ENCODE data around the gene SPEM2. TPM values are rescaled to one million over a fixed set of nuclear protein-coding genes. Genes with fewer than 3 reads are reported as not detected.

Gene SPEM2
- total and polyA plus RNA-seq, 2 of the 4 experiments (the other 2 are of a cell fraction): not detected

DNA sequence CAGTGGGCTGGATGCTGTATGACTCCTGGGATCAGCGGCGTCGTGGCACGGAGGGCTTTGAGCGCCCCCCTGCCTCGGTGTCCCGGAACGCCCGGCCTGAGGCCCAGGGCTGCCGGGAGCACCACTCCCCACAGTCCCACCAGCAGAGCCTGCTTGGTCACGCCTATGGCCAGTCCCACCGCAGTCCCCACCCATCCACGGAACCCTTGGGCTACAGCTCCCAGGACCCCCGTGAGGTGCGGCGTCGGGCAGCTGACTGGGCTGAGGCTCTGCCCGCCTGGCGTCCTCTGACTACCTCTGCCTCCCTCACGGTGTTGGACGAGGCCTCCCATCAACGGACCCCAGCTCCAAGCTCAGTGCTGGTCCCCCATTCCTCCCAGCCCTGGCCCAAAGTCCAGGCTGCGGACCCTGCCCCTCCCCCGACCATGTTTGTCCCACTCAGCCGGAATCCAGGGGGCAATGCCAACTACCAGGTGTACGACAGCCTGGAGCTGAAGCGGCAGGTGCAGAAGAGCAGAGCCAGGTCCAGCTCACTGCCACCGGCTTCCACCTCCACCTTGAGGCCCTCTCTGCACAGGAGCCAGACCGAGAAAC is 1.6 kb downstream of the SPEM2 start:
- 93% methylated on average over 17 of the region's 29 CpGs; no CpG with 5 or more reads in 1 of the 2 experiments for WGBS, 2 experiments (ENCODE audit: extremely low coverage in 2 of 2, insufficient read length in 1 of 2)

More for the DNA sequence above, 1.6 kb downstream of the SPEM2 start:
- H4K8ac ChIP-seq (ENCODE audit: low read depth in 2 of 2, low read length in 2 of 2): no peak overlapping the region
- H2BK15ac ChIP-seq (ENCODE audit: low read depth, low read length): no peak overlapping the region
- in situ Hi-C loops (cut with MboI; ENCODE audit: low sequenced_read_pairs) (no loop called here), intact Hi-C loops (cut with micrococcal nuclease) (no loop called here), dilution Hi-C loops (cut with HindIII; ENCODE audit: low sequenced_read_pairs, unreplicated experiment) (no loop called here)
- POLR2A ChIA-PET (ENCODE audit: unreplicated experiment): no interaction called here
- no peak overlapping the region for H4K5ac ChIP-seq (ENCODE audit: low read depth, low read length)
- no TSS peak for BruUV-seq (replicated peaks)
- no peak overlapping the region for H2AFZ ChIP-seq (replicated peaks; ENCODE audit: low read length, poor library complexity)
- no peak overlapping the region for H3K4me3 ChIP-seq (ENCODE audit: insufficient read depth, low read depth, low read length)
- no peak overlapping the region for H2AK5ac ChIP-seq (ENCODE audit: low read depth, low read length)
- no peak overlapping the region for H3K4me2 ChIP-seq (ENCODE audit: low read depth, low read length)
- no peak for DNase-seq
- H3K9me1 ChIP-seq (ENCODE audit: insufficient read depth, low read length): 0 out of 2 replicates have a peak, but pooled peaks cover 3% of the 10 kb centered on the region
- H3K79me1 ChIP-seq (ENCODE audit: low read depth in 1 of 2, low read length in 2 of 2): no peaks in the 10 kb centered on the region
- peaks cover 2% of the 10 kb centered on the region; the same call in 1 of the 2 replicates for H3K27me3 ChIP-seq (ENCODE audit: control insufficient read depth, insufficient read depth, low read length)
- CTCF ChIA-PET: interaction anchor here (1.1 kb wide), 1 partner anchor 9 kb away, joined by 3 read pairs; no protein-coding TSS in a partner anchor
- H4K91ac ChIP-seq (ENCODE audit: insufficient read depth, low read depth, low read length): no peak overlapping the region
- no peak overlapping the region for H3K4ac ChIP-seq (ENCODE audit: low read depth, low read length)
- no peaks in the 10 kb centered on the region for H3K36me3 ChIP-seq (ENCODE audit: control insufficient read depth, insufficient read depth, low read length)
- ATAC-seq (ENCODE audit: low read depth): no peak
- H3K9ac ChIP-seq (ENCODE audit: low read depth, low read length): no peak overlapping the region
- TF ChIP-seq, protein P1, sequence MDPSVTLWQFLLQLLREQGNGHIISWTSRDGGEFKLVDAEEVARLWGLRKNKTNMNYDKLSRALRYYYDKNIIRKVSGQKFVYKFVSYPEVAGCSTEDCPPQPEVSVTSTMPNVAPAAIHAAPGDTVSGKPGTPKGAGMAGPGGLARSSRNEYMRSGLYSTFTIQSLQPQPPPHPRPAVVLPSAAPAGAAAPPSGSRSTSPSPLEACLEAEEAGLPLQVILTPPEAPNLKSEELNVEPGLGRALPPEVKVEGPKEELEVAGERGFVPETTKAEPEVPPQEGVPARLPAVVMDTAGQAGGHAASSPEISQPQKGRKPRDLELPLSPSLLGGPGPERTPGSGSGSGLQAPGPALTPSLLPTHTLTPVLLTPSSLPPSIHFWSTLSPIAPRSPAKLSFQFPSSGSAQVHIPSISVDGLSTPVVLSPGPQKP (IDR thresholded peaks at IDR 0.05; ENCODE audit: borderline replicate concordance, low read depth, low read length): no peak
- TF ChIP-seq MAFK (IDR thresholded peaks at IDR 0.05; ENCODE audit: low read depth, low read length) (no peak), MXI1 (IDR thresholded peaks at IDR 0.05; ENCODE audit: borderline replicate concordance, low read depth, low read length) (no peak), POLR2A (IDR thresholded peaks at IDR 0.05; ENCODE audit: low read depth, low read length) (no peak), FOS (IDR thresholded peaks at IDR 0.05; ENCODE audit: low read depth, low read length) (no peak), CEBPB (IDR thresholded peaks at IDR 0.05; ENCODE audit: low read depth, low read length) (no peak), CHD1 (IDR thresholded peaks at IDR 0.05; ENCODE audit: low read depth, low read length) (no peak), MAZ (IDR thresholded peaks at IDR 0.05; ENCODE audit: borderline replicate concordance, low read depth, low read length) (no peak), NFE2L2 (IDR thresholded peaks at IDR 0.05; ENCODE audit: low read depth, low read length) (no peak), RAD21 (IDR thresholded peaks at IDR 0.05; ENCODE audit: low read length) (no peak), RCOR1 (IDR thresholded peaks at IDR 0.05; ENCODE audit: insufficient replicate concordance, low read length) (no peak), BHLHE40 (IDR thresholded peaks at IDR 0.05; ENCODE audit: low read depth, low read length) (no peak), RFX5 (IDR thresholded peaks at IDR 0.05; ENCODE audit: low read depth, low read length) (no peak), SMC3 (IDR thresholded peaks at IDR 0.05; ENCODE audit: low read depth, low read length) (no peak)
- TF ChIP-seq, protein P2, sequence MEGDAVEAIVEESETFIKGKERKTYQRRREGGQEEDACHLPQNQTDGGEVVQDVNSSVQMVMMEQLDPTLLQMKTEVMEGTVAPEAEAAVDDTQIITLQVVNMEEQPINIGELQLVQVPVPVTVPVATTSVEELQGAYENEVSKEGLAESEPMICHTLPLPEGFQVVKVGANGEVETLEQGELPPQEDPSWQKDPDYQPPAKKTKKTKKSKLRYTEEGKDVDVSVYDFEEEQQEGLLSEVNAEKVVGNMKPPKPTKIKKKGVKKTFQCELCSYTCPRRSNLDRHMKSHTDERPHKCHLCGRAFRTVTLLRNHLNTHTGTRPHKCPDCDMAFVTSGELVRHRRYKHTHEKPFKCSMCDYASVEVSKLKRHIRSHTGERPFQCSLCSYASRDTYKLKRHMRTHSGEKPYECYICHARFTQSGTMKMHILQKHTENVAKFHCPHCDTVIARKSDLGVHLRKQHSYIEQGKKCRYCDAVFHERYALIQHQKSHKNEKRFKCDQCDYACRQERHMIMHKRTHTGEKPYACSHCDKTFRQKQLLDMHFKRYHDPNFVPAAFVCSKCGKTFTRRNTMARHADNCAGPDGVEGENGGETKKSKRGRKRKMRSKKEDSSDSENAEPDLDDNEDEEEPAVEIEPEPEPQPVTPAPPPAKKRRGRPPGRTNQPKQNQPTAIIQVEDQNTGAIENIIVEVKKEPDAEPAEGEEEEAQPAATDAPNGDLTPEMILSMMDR (conservative IDR thresholded peaks at IDR 0.05; ENCODE audit: low read depth, low read length): no peak
- TF ChIP-seq, protein P3, sequence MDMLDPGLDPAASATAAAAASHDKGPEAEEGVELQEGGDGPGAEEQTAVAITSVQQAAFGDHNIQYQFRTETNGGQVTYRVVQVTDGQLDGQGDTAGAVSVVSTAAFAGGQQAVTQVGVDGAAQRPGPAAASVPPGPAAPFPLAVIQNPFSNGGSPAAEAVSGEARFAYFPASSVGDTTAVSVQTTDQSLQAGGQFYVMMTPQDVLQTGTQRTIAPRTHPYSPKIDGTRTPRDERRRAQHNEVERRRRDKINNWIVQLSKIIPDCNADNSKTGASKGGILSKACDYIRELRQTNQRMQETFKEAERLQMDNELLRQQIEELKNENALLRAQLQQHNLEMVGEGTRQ (IDR thresholded peaks at IDR 0.05; ENCODE audit: low read depth, low read length): no peak
- H3K23ac ChIP-seq (ENCODE audit: low read depth, low read length): no peak overlapping the region
- no peak overlapping the region for H3K27ac ChIP-seq (ENCODE audit: insufficient read depth, low read length)
- no peaks in the 10 kb centered on the region for H4K20me1 ChIP-seq (ENCODE audit: insufficient read depth, low read length)
- no peaks in the 10 kb centered on the region for H3K4me1 ChIP-seq (ENCODE audit: control insufficient read depth, insufficient read depth, low read length)
- H2AK9ac ChIP-seq (replicated peaks; ENCODE audit: low read depth, low read length, poor library complexity): peak overlapping the region; percentile 72
- H3K18ac ChIP-seq (ENCODE audit: low read depth, low read length): no peak overlapping the region
- no peak overlapping the region for H3K14ac ChIP-seq (replicated peaks; ENCODE audit: low read depth, low read length)
- H3K56ac ChIP-seq (ENCODE audit: extremely low read depth, insufficient read depth, low read length): no peak overlapping the region
- H2BK120ac ChIP-seq (ENCODE audit: low read depth, low read length): no peak overlapping the region
- H3K9me3 ChIP-seq (ENCODE audit: control insufficient read depth, insufficient read depth, low read length): no peaks in the 10 kb centered on the region
- H2BK20ac ChIP-seq (ENCODE audit: low read depth, low read length): no peak overlapping the region
- H2BK5ac ChIP-seq (ENCODE audit: low read depth, low read length, poor library complexity, severe bottlenecking): no peak overlapping the region
